OCI-LY3 (cell line): ENCODE measurements around the gene SLC1A5.

ENCODE experiments used
- CTCF ChIP-seq: fragments of 200-600, 300-600 bp; sonication (generic); IDR thresholded peaks from 2 replicates; pipeline ENCODE4 v1.5.1; 2014; ENCODE audit warnings: antibody characterized with exemption, low read length, low read depth
- EZH2phosphoT487 ChIP-seq: fragments of 200-600 bp; shearing (Covaris generic); IDR thresholded peaks from 2 replicates; pipeline ENCODE4 v1.6.1; 2018; ENCODE audit warnings: antibody characterized with exemption, mixed run types, low read depth

DNA sequence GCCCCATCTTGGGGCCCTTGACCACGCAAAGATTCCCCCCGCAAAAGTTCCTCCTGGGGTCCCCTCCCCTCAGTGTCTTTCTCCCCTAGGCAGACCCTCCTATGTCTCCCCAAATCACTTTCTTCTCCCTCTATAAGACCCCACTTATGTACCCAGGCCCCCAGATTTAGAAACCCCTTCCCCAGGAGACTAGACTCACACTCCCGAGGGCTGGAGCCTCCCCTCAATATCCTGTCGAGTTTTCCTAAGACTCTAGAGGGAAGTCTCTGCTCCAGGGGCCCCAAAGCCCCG lies 1.4 kb downstream of the SLC1A5 start:
- TF ChIP-seq CTCF (no peak), EZH2phosphoT487 (no peak)
